Heart right ventricle (tissue), 16 donors: ENCODE data around the gene CSMD2. TPM values are rescaled to one million over a fixed set of nuclear protein-coding genes. Genes with fewer than 3 reads are reported as not detected.
A peak's percentile ranks its signal among the peaks of the same experiment; 100 is the strongest.

Experiments
- ATAC-seq, 8 donors: fragments of 200-7000 bp; cut with Tn5 transposase; one replicate each; pipeline ENCODE4 v1.9.1; 2020; ENCODE audit warnings: mild to moderate bottlenecking in 8 of 8, moderate library complexity in 8 of 8, moderate number of reproducible peaks in 1 of 8
- DNase-seq, 2 donors: peaks; one replicate each; pipeline ENCODE4 v3.0.0-alpha.2; 2020
- H3K27ac ChIP-seq, 10 donors: fragments of 200-600 bp; sonication (generic) in 2 of 10; one replicate each; pipeline versions ENCODE4 v1.5.0 to v1.8.0; 2020 to 2022; ENCODE audit warnings: mild to moderate bottlenecking in 3 of 10
- H3K27me3 ChIP-seq, 7 donors: fragments of 200-600 bp; one replicate each; pipeline ENCODE4 v1.8.0; 2021 to 2022; ENCODE audit warnings: mild to moderate bottlenecking in 2 of 7
- H3K36me3 ChIP-seq, 9 donors: fragments of 200-600 bp; sonication (generic) in 1 of 9; one replicate each; pipeline versions ENCODE4 v1.5.0 to v1.8.0; 2020 to 2022; ENCODE audit warnings: mild to moderate bottlenecking in 2 of 9
- H3K4me1 ChIP-seq, 9 donors: fragments of 200-600 bp; sonication (generic) in 1 of 9; one replicate each; pipeline versions ENCODE4 v1.5.0 to v1.8.0; 2020 to 2022; ENCODE audit warnings: mild to moderate bottlenecking in 4 of 9
- H3K4me3 ChIP-seq, 10 donors: fragments of 200-600 bp; sonication (generic) in 2 of 10; one replicate each; pipeline versions ENCODE4 v1.5.0 to v1.8.0; 2020 to 2022; ENCODE audit warnings: mild to moderate bottlenecking in 7 of 10, moderate library complexity in 2 of 10
- H3K9me3 ChIP-seq, 11 donors: fragments of 200-600 bp in 10 of 11; sonication (generic) in 2 of 11; one replicate each; pipeline versions ENCODE4 v1.5.0 to v1.8.0; 2013 to 2022; ENCODE audit warnings: mild to moderate bottlenecking in 2 of 11, control low read depth in 1 of 11, moderate library complexity in 1 of 11
- WGBS, 2 donors: extraction: QIAGEN DNeasy Blood & Tissue Kit; methylation state at CpG; one replicate each; pipeline ENCODE4 v1.1.7; 2013; ENCODE audit warnings: inconsistent platforms in 1 of 2; 5-methylcytosine and 5-hydroxymethylcytosine counted together
- intact Hi-C, 10 donors: fragments of 100-400 bp; cut with DNase I; formaldehyde crosslinking; loops; one replicate each; pipeline versions ENCODE4 v1.11.1 to v1.14.2; 2022
- long read RNA-seq, 3 donors: library from polyadenylated mRNA; unstranded; transcript quantifications; one replicate each; pipeline ENCODE4 v2.0.0, GENCODE V29; 2020 to 2021
- polyA plus RNA-seq, 2 donors: library from polyadenylated mRNA; stranded (reverse); fragments of 200-250 nt; gene quantifications; one replicate each; pipeline ENCODE4 v1.2.3, GENCODE V29; 2013
- total RNA-seq, 10 donors: library from RNA; stranded (reverse); fragmentation: NEBNext Ultra II Directional in 3 of 10; extraction: Animal tissue kit (Norgen Biotek cat#: 25700) in 3 of 10; gene quantifications; one replicate each; pipeline versions ENCODE4 v1.2.1 to v1.2.4, GENCODE V29; 2021 to 2023
- TF ChIP-seq, protein P1 (sequence below), 9 donors: fragments of 200-600 bp; sonication (generic) in 2 of 9; IDR thresholded peaks; one replicate each; pipeline versions ENCODE4 v1.5.0 to v1.8.0; 2021 to 2022; ENCODE audit warnings: antibody characterized with exemption in 9 of 9, mild to moderate bottlenecking in 5 of 9, moderate library complexity in 1 of 9
- donor health status: Arrhythmogenic right ventricular cardiomyopathy.
- donor health status: ischemic (EF 13 %, LVEDD 7.1; RV severe dilation, severe dysfunction).
- donor health status: healthy with polysubstance abuse.
- donor health status: DM: no; HTN: yes; CAD: no.
- donor health status: DM: no; HTN: no; CAD: no.
- donor health status: ischemic (EF 25% LVEDD 6.9; RV normal size, moderate dysfunction).
- donor health status: ischemic (EF 25% LVEDD 5.7; RV mildly dilated, moderate dysfunction).
- donor health status: healthy.
- donor health status: DM: yes; HTN: yes; CAD: no.
- donor health status: Ischemic cardiomyopathy.
- donor health status: ischemic (EF 35%, LVEDD 5.7; RV mildly dilated, moderate dysfunction).
- donor health status: nonischemic (EF 11% LVEDD 7.7; RV severe dilation, severe dysfunction).
- donor health status: DM: yes; HTN: yes; CAD: no.
- donor health status: PGD.
- donor health status: ischemic (EF 29% LVEDD 5.4; RV normal size, mild dysfunction).
- donor health status: nonischemic (EF 23%, LVEDD 6.1; RV moderate dilation, normal function).

CSMD2 gene
- total RNA-seq (under 1 TPM in 9 of 10 donors, not detected in 1; 0.05 to 0.97 (median 0.15) TPM), polyA plus RNA-seq (under 1 TPM; 0.04 to 0.07 TPM)
- long read RNA-seq, donor 1: 0 reads
- long read RNA-seq, donor 2: 0 reads
- long read RNA-seq, donor 3: 0 reads

- DNase-seq (no peak), ATAC-seq (peak in 3 of 8 donors; percentile 21 to 45 (median 23))
- Histone ChIP-seq H3K36me3 (no peaks in the 10 kb centered on the region), H3K9me3 (no peaks in the 10 kb centered on the region), H3K27ac (no peak within 1 kb of the TSS), H3K4me3 (peak within 1 kb of the TSS in 9 of 10 donors; percentile 17 to 51 (median 44)), H3K4me1 (peaks cover 5 to 35% (median 23%) of the 10 kb centered on the region in 9 donors), H3K27me3 (peaks cover 7 to 99% (median 88%) of the 10 kb centered on the region in 7 donors)
- TF ChIP-seq, protein P1, sequence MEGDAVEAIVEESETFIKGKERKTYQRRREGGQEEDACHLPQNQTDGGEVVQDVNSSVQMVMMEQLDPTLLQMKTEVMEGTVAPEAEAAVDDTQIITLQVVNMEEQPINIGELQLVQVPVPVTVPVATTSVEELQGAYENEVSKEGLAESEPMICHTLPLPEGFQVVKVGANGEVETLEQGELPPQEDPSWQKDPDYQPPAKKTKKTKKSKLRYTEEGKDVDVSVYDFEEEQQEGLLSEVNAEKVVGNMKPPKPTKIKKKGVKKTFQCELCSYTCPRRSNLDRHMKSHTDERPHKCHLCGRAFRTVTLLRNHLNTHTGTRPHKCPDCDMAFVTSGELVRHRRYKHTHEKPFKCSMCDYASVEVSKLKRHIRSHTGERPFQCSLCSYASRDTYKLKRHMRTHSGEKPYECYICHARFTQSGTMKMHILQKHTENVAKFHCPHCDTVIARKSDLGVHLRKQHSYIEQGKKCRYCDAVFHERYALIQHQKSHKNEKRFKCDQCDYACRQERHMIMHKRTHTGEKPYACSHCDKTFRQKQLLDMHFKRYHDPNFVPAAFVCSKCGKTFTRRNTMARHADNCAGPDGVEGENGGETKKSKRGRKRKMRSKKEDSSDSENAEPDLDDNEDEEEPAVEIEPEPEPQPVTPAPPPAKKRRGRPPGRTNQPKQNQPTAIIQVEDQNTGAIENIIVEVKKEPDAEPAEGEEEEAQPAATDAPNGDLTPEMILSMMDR (IDR thresholded peaks at IDR 0.05): no peak
- intact Hi-C loops: loop anchor here in 6 of 10 donors (5.0 to 10.0 kb wide), 4 partner anchors 428 to 533 kb away; no protein-coding TSS in a partner anchor
- whole genome bisulfite sequencing, 2 donors: 1% methylated on average over 51 to 78 of the region's 78 CpGs
Observed at GRCh38 chr1:34164771-34165391, at the start of gene CSMD2. Gene CSMD2, minus strand, starts transcription at chr1:34165230. Its CDS starts 133 bp downstream, at chr1:34165097.

GRCh38 chr1:34213956-34214355 is 48.9 kb upstream of the CSMD2 start:
- peaks cover 0 to 65% (median 31%) of the 10 kb centered on the region in 7 donors for H3K27me3 ChIP-seq
- H3K9me3 ChIP-seq: no peaks in the 10 kb centered on the region
- TF ChIP-seq, protein P1 (IDR thresholded peaks at IDR 0.05): no peak
- intact Hi-C loops: no loop called here
- no peak overlapping the region for H3K27ac ChIP-seq
- no peaks in the 10 kb centered on the region for H3K4me1 ChIP-seq
- no peak for DNase-seq
- H3K4me3 ChIP-seq: no peak overlapping the region
- no peak for ATAC-seq
- H3K36me3 ChIP-seq: no peaks in the 10 kb centered on the region
- 39 to 40% methylated on average over 3 of the region's 3 CpGs for WGBS, 2 donors

GRCh38 chr1:34212673-34213072 is 47.6 kb upstream of the CSMD2 start:
- Histone ChIP-seq H3K27me3 (peaks cover 0 to 65% (median 33%) of the 10 kb centered on the region in 7 donors), H3K36me3 (no peaks in the 10 kb centered on the region), H3K9me3 (no peaks in the 10 kb centered on the region), H3K27ac (no peak overlapping the region), H3K4me1 (no peaks in the 10 kb centered on the region), H3K4me3 (no peak overlapping the region)
- TF ChIP-seq, protein P1 (IDR thresholded peaks at IDR 0.05): no peak
- no peak for ATAC-seq
- no peak for DNase-seq
- 57 to 79% methylated on average over 4 of the region's 4 CpGs for WGBS, 2 donors
- intact Hi-C loops: no loop called here

DNA sequence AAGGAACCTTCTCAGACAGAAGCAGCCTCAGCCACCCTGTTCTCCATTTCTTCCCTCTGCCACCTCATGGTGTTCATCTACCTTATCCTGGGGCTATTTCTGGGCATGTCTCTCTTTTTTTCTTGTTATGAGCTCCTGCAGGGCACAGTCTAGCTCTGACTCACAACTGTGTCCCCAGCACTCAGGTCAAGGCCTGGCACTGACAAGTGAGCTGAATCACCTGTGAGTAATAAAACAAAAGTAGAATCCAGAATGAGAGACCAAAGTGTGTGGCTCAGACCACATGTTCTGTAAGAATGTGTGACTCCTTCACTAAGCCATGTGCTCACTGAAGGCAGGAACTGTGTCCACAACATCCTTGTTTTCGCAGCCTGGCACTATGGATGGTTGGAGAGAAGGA is 34.9 kb upstream of the CSMD2 start:
- intact Hi-C loops: no loop called here
- Histone ChIP-seq H3K36me3 (no peaks in the 10 kb centered on the region), H3K4me3 (no peak overlapping the region), H3K9me3 (no peaks in the 10 kb centered on the region), H3K27ac (no peak overlapping the region), H3K4me1 (no peaks in the 10 kb centered on the region), H3K27me3 (peaks cover 0 to 18% (median 0%) of the 10 kb centered on the region in 7 donors)
- ATAC-seq (no peak), DNase-seq (no peak)
- WGBS, 2 donors: 89 to 91% methylated on average over 1 of the region's 1 CpG
- TF ChIP-seq, protein P1 (IDR thresholded peaks at IDR 0.05): no peak
